ENCODE results near the gene ARAF.
"Not testable (repeated sequence)": the region's sequence is repeated elsewhere in the genome, so short reads cannot be mapped to it uniquely, and the experiment has no call there.

Gene ARAF

DNA sequence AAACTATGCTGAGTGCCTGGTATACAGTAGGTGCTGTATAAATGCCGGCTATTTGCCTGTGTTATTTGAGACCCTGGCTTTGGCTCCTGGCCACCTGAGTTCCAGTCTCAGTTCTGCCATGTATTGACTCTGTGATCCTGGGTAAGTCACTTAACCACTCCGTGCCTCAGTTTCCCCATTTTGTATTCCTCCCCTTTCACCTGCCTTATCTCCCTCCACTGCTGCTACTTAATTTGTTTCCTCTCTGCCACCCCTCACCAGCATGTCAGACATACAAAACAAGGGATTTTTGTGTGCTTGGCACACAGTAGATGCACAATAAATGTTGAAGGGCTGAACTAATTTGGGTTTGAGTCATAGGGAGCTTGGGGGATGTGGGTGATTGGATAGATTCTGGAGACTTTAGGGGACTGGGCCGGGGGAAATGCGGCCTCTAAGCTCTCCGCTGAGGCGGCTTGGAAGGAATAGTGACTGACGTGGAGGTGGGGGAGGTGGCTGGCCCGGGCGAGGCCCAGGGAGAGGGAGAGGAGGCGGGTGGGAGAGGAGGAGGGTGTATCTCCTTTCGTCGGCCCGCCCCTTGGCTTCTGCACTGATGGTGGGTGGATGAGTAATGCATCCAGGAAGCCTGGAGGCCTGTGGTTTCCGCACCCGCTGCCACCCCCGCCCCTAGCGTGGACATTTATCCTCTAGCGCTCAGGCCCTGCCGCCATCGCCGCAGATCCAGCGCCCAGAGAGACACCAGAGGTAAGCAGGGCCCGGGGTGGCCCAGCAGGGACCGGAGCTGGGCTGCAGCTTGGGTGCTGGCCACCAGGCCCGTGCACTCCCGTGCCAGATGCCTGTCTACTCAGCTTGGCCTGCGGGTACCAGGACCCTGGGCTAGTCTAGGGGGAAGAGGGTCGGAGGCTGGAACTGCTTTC, 21.0 kb downstream of the ARAF start, which contains the start of gene TIMP1:
Gene TIMP1 (plus strand): TSS at position 706 of the 917 bp plus-strand sequence. CDS start 980 bp downstream, outside the sequence.
- peak; percentile 57 for DNase-seq (ENCODE audit: low read depth, low spot score)

DNA sequence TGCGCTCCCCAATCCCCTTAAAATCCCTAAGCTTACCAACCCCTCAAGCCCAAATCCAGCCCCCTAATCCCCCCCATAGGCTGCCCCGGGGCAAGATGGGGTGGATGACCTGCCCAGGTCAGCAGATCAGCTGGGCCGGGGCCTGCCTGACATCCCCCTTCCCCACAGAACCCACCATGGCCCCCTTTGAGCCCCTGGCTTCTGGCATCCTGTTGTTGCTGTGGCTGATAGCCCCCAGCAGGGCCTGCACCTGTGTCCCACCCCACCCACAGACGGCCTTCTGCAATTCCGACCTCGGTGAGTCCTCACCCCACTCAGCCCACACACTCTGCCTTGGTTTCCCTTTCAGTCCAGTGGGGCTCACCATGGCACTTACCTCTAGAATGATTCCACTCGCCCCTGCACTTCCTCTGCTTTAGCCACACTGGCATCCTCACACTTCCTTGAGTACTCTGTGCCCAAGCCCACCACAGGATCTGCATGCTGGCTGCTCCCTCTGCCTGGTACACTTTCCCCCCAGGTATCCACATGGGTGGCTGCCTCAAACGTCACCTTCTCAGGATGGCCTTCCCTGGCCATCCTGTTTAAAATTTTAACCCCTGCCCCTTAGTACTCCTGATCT, 22.3 kb downstream of the ARAF start:
- peak overlapping the region; percentile 36 for H3K27ac ChIP-seq
- no peak for DNase-seq (ENCODE audit: low read depth, low spot score)

More for the DNA sequence above, 21.0 kb downstream of the ARAF start, which contains the start of gene TIMP1:
- peak within 1 kb of the TSS; percentile 36 for H3K27ac ChIP-seq

DNA sequence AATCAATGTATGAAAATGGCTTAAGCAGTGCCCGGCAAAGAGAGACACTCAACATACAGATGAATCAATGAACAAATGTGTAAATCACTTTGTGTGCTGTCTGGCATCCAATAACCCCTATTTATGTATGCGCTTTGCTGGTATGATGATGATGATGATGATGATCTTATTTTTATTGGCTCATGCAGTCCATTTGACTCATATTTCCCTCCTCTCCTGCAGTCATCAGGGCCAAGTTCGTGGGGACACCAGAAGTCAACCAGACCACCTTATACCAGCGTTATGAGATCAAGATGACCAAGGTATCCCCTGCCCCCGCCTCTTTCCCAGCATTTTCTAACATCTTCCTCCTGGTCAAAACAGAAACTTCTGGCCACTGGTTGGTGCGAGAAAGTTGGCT, 23.7 kb downstream of the ARAF start:
- H3K27ac ChIP-seq: no peak overlapping the region
- DNase-seq (ENCODE audit: low read depth, low spot score): no peak

DNA sequence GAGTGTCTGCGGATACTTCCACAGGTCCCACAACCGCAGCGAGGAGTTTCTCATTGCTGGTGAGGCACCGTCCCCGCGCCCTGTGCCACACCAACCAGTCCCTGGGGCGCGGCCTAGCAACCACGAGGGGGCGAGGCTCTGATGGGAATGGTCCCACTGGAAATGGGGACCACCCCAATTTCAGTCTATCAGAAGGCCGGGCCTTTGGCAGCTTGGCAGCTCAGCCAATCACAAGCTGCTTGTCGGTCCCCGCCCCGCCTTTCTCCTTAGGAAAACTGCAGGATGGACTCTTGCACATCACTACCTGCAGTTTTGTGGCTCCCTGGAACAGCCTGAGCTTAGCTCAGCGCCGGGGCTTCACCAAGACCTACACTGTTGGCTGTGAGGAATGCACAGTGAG, 24.3 kb downstream of the ARAF start:
- no peak overlapping the region for H3K27ac ChIP-seq
- no peak for DNase-seq (ENCODE audit: low read depth, low spot score)

DNA sequence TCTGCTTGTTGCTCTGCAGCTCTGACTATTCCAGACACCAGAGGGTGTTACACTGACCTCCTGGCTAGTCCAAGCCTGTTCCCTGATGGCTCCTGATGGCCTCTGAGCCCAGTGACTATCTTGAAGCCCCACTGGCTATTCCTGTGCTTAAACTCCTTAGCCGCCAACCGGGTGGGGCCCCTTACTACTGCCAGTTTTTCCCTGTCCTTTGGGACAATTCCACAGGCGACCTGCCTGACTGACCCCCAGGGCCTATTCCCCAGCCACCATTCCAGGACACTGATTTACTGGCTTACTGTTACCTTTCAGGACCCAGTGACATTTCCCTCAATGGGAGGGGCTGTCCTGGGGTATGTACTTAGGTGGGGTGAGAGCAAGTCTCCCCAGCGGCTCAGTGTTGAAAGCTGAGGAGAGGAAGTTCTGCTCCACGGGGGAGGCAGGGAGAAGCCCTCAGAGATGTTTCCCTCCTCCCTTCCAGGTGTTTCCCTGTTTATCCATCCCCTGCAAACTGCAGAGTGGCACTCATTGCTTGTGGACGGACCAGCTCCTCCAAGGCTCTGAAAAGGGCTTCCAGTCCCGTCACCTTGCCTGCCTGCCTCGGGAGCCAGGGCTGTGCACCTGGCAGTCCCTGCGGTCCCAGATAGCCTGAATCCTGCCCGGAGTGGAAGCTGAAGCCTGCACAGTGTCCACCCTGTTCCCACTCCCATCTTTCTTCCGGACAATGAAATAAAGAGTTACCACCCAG, 25.2 kb downstream of the ARAF start:
- DNase-seq (ENCODE audit: low read depth, low spot score): no peak
- H3K27ac ChIP-seq: no peak overlapping the region

DNA sequence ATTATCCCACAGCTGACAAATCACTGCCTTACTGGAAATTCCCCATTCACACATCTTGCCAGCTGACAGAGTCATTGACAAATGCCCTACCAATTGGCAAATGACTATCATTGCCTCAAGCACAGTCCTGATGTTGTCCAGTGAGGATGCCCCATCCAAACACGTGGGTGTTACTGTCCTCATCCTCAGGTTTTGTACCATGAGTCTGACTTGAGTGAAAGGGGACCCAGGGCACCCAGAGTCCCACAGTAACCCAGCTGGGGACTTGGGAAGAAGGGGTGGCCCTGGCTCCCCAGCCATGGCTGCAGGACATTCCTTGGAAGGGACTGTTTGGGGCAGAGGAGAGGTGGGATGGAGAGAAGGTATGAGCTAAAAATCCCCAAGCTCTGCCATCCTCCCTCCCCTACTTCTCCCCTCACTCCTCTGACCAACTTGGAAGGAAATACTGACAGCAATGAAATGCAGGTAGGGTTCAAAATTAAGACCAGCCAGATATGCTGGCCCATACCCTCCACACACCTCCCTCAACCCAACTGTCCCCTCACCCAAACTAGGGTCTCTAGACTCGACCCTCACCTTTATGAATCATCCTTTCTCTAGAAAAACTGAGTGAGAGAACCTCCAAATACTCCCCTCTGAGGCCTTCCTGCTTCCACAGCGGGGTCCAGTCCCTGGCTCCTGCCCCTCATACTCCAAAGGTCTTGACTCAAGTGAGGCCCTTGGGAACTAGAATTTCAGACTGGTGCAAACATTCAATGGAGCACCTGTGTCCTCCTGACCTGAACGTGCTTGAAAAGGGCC, 26.3 kb downstream of the ARAF start:
- H3K27ac ChIP-seq: no peak overlapping the region
- no peak for DNase-seq (ENCODE audit: low read depth, low spot score)

- DNase-seq (ENCODE audit: low read depth, low spot score): no peak
- H3K27ac ChIP-seq: no peak overlapping the region
Measured at GRCh38 chrX:47587906-47588735, 27.1 kb downstream of the ARAF start.

DNA sequence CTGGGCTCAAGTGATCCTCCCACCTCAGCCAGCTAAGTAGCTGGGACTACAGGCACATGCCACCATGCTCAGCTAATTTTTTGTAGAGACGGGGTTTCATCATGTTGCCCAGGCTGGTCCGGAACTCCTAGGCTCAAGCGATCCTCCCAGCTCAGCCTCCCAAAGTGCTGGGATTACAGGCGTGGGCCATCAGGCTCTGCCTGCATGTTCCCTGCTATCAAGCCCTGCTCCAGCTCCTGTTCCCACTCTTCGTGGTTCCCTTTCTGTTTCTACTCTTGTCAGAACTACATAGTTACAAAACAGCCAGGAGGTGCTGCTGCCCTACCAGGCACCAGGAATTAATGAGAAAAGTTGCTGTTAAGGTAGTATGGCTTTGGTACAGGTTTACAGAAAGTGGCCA, 30.0 kb downstream of the ARAF start:
- no peak overlapping the region for H3K27ac ChIP-seq

DNA sequence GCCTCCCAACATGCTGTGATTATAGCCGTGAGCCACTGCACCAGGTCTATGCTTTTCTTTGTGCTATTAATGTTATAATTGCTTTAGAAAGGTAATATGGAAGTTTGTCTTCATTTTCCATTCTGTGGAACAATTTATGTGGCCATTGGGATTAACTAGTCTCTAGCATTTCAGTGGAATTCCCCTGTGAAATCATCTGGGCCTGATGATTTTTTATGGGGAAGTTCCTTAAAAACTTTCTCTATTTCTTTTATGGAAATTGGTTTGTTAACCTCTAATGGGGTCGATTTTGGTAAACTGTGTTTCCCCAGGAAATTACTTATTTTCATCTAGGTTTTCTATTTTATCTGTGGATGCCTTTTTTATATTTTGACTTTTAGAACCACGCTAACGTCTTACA, 32.5 kb downstream of the ARAF start:
- no peak overlapping the region for H3K27ac ChIP-seq
- no peak for DNase-seq (ENCODE audit: low read depth, low spot score)

More for the DNA sequence above, 30.0 kb downstream of the ARAF start:
- no peak for DNase-seq (ENCODE audit: low read depth, low spot score)

- H3K27ac ChIP-seq: no peak overlapping the region
Measured at GRCh38 chrX:47595716-47596251, 34.8 kb downstream of the ARAF start.

DNA sequence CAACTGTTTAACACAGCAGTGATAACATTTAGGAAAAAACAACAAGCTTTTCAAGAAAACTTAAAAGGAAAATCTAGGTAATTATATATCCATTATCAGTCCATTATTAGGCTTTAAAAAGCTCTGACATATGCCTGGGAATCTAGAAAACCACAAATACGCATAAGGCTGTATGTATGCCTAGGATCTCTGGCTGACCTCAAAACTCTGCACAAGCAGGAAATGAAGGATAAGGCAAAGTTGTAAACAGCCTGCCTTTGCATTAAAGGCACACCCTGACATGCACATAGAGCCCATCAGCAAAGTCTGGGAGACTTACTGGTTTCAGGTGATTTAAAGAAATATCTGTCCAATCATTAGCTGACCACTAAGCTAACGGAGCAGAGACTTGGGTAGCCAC, 35.3 kb downstream of the ARAF start:
- DNase-seq (ENCODE audit: low read depth, low spot score): no peak
- H3K27ac ChIP-seq: no peak overlapping the region

More at GRCh38 chrX:47595716-47596251, 34.8 kb downstream of the ARAF start:
- DNase-seq (ENCODE audit: low read depth, low spot score): no peak

DNA sequence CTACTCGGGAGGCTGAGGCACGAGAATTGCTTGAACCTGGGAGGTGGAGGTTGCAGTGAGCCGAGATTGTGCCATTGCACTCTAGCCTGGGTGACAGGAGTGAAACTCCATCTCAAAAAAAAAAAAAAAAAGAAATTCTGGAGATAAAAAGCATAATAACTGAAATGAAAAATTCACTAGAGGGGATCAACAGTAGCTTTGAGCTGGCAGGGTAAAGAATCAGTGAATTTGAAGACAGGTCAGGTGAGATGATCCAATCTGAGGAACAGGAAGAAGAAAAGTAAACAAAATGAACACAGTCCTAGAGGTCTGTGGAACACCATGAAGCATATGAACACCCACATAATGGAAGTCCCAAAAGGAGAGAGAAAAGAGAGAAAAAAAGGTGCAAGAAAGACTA, 36.2 kb downstream of the ARAF start:
- DNase-seq (ENCODE audit: low read depth, low spot score): no peak
- no peak overlapping the region for H3K27ac ChIP-seq

DNA sequence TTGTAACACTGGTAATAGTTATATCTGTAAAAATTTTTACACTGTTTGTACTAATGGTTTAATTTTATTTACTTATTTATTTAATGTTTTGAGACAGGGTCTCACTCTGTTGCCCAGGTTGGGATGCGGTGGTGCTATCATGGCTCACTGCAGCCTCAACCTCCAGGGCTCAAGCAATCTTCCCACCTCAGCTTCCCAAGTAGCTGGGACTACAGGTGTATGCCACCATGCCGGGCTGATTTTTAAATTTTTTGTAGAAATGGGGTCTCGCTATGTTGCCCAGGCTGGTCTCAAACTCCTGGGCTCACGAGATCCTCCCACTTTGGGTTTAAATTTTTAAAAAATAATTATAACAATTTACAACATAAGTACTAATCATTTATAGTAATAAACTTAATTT, 42.1 kb downstream of the ARAF start:
- not testable (repeated sequence) for H3K27ac ChIP-seq; DNase-seq (ENCODE audit: low read depth, low spot score)

- no peak for DNase-seq (ENCODE audit: low read depth, low spot score)
- H3K27ac ChIP-seq: no peak overlapping the region
Measured at GRCh38 chrX:47605024-47605423, 44.0 kb downstream of the ARAF start.

DNA sequence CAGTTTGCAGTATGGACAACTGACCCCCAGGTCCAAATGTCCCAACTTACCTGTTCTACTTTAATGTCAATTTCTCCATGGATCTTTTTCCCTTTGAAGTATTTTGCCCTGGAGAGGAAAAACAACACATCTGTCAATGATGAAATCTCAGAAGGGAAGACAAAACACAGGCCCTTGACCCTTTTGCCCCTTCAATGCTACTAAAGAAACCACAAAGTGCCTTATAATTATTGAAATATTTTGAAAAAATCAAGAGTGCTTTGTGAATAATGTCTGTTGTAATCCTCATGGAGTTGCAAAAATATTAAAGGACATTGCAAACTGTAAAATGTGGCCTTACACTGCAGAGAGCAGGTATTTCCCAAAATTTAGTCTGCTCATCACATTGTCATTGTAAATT, 46.1 kb downstream of the ARAF start:
- no peak overlapping the region for H3K27ac ChIP-seq
- no peak for DNase-seq (ENCODE audit: low read depth, low spot score)

DNA sequence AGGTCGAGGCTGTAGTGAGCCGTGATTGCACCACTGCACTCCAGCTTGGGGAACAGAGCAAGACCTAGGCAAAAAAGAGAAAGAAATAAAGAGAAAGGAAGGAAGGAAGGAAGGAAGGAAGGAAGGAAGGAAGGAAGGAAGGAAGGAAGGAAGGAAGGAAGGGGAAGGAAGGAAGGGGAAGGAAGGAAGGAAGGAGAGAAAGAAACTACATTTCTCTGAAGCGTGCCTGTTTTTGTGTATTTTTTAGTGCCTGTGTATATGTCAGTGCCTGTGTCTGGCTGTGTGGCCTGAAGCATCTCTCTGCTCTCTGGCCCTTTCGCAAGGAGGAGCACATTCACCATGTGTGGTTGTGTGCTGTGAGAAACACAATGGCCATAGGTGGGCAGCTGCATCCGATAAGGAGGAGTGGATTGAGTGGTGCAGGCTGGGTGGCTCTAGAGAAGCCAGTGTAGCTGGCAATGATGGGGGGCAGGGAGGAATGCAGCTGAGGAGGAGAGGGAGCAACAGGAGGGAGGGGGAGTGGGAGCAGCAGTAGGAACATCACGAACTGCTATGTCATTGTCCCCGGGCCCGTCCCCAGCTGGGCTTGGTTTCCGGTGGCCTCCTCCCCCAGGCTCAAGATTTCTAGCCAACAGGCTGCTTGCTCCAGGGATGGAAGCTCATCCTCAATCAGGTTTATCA, 47.3 kb downstream of the ARAF start:
- DNase-seq (ENCODE audit: low read depth, low spot score): no peak
- no peak overlapping the region for H3K27ac ChIP-seq

DNA sequence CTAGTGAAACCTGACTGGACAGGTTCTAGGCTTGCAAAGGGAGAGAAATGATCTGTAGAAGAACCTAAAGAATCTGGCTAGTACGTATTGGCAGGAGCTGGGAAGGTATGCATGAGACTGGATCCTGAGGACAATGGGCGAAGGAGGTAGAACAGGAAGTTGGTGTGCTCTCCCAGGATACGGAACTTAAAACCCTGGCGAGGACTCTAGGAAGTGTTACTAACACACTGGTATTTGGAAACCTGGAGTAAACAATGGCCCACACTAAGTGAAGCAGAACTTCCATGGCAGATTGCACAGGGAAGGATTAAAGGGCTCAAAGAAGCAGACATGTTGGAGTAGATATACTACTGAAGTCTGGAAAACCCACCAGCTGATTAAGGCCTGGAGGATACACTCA, 49.5 kb downstream of the ARAF start:
- no peak overlapping the region for H3K27ac ChIP-seq
- DNase-seq (ENCODE audit: low read depth, low spot score): no peak

DNA sequence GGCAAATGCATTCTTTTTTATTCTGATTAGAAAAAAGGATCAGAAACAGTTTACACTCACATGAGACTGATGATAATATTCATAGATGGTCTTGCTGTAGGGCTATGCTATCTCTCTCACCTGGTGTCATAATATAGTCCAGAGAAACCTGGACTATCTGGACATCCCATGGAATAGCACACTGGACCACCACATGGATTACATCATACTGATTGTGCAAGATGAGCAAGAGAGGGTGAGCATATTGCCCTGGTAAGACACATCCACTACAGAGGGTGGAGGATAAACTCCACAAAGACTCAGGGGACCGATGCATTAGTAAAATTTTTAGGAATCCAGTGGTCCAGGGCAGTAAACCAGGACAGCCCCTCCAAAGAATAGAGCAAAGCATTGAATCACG, 50.5 kb downstream of the ARAF start:
- no peak overlapping the region for H3K27ac ChIP-seq
- DNase-seq (ENCODE audit: low read depth, low spot score): no peak

All from epithelial cell of prostate (primary cell).